H9 (cell line): Measurements from ENCODE around the gene SLA2. TPM values are rescaled to one million over a fixed set of nuclear protein-coding genes. Genes with fewer than 3 reads are reported as not detected.

Experiments
- DNase-seq: peaks from one replicate; pipeline ENCODE4 v3.0.0-alpha.2; 2017
- H2AFZ ChIP-seq: one replicate; pipeline ENCODE4 v1.6.1; 2013; ENCODE audit warnings: mild to moderate bottlenecking, low read length, control low read depth, moderate library complexity
- H2AK5ac ChIP-seq: 2 replicates; pipeline ENCODE4 v1.6.1; 2013; ENCODE audit warnings: low read length, control low read depth, mixed read lengths; ENCODE audit not compliant: insufficient read length
- H2BK120ac ChIP-seq: one replicate; pipeline ENCODE4 v1.6.1; 2013; ENCODE audit warnings: low read depth, mild to moderate bottlenecking, low read length, control low read depth, inconsistent platforms; ENCODE audit not compliant: poor library complexity, severe bottlenecking
- H2BK12ac ChIP-seq: 2 replicates; pipeline ENCODE4 v1.6.1; 2013; ENCODE audit warnings: low read length, control low read depth, mixed read lengths, low read depth; ENCODE audit not compliant: insufficient read length
- H2BK15ac ChIP-seq: 2 replicates; pipeline ENCODE4 v1.6.1; 2013; ENCODE audit warnings: low read depth, low read length, control low read depth
- H2BK20ac ChIP-seq: one replicate; pipeline ENCODE4 v1.6.1; 2013; ENCODE audit warnings: low read depth, mild to moderate bottlenecking, low read length, control low read depth, inconsistent platforms; ENCODE audit not compliant: poor library complexity, severe bottlenecking
- H2BK5ac ChIP-seq: 2 replicates; pipeline ENCODE4 v1.6.1; 2013; ENCODE audit warnings: low read length, control low read depth, mixed read lengths; ENCODE audit not compliant: insufficient read length
- H3K14ac ChIP-seq: 2 replicates; pipeline ENCODE4 v1.6.1; 2013; ENCODE audit warnings: low read length, control low read depth; ENCODE audit not compliant: insufficient read depth
- H3K18ac ChIP-seq: 2 replicates; pipeline ENCODE4 v1.6.1; 2013; ENCODE audit warnings: low read depth, mild to moderate bottlenecking, mixed read lengths, low read length, control low read depth; ENCODE audit not compliant: insufficient read length
- H3K23ac ChIP-seq: 2 replicates; pipeline ENCODE4 v1.6.1; 2013; ENCODE audit warnings: low read length, control low read depth, mixed read lengths, low read depth; ENCODE audit not compliant: insufficient read length
- H3K23me2 ChIP-seq: 2 replicates; pipeline ENCODE4 v1.6.1; 2013; ENCODE audit warnings: low read depth, mild to moderate bottlenecking, mixed read lengths, low read length, control low read depth; ENCODE audit not compliant: insufficient read length, poor library complexity, severe bottlenecking
- H3K27ac ChIP-seq: 2 replicates; pipeline ENCODE4 v1.5.1; 2013; ENCODE audit warnings: low read length, control low read depth, mixed read lengths, low read depth; ENCODE audit not compliant: insufficient read length
- H3K27me3 ChIP-seq: 2 replicates; pipeline ENCODE4 v1.6.1; 2013; ENCODE audit warnings: low read length, control low read depth, inconsistent platforms; ENCODE audit not compliant: insufficient read depth
- H3K4ac ChIP-seq: 2 replicates; pipeline ENCODE4 v1.6.1; 2013; ENCODE audit warnings: low read depth, mild to moderate bottlenecking, control low read depth, inconsistent platforms, low read length, moderate library complexity
- H3K4me1 ChIP-seq: 2 replicates; pipeline ENCODE4 v1.6.1; 2013; ENCODE audit warnings: low read length, control low read depth, inconsistent platforms; ENCODE audit not compliant: insufficient read depth
- H3K4me2 ChIP-seq: 2 replicates; pipeline ENCODE4 v1.6.1; 2013; ENCODE audit warnings: low read length, control low read depth, mixed read lengths; ENCODE audit not compliant: insufficient read length, insufficient read depth
- H3K56ac ChIP-seq: 2 replicates; pipeline ENCODE4 v1.6.1; 2013; ENCODE audit warnings: low read depth, mild to moderate bottlenecking, mixed read lengths, low read length, control low read depth; ENCODE audit not compliant: insufficient read length
- H3K79me1 ChIP-seq: 2 replicates; pipeline ENCODE4 v1.6.1; 2013; ENCODE audit warnings: low read depth, mild to moderate bottlenecking, moderate library complexity, low read length, control low read depth, inconsistent platforms; ENCODE audit not compliant: insufficient read depth, poor library complexity, severe bottlenecking
- H3K79me2 ChIP-seq: 2 replicates; pipeline ENCODE4 v1.6.1; 2013; ENCODE audit warnings: low read length, control low read depth, inconsistent platforms; ENCODE audit not compliant: insufficient read depth
- H3K9ac ChIP-seq: 2 replicates; pipeline ENCODE4 v1.6.1; 2013; ENCODE audit warnings: low read length, control low read depth, mixed read lengths; ENCODE audit not compliant: insufficient read length; ENCODE audit errors: extremely low read depth
- H3K9me3 ChIP-seq: one replicate; pipeline ENCODE4 v1.6.1; 2013; ENCODE audit warnings: low read depth, low read length, inconsistent platforms; ENCODE audit not compliant: control insufficient read depth
- H3T11ph ChIP-seq: one replicate; pipeline ENCODE4 v1.6.1; 2013; ENCODE audit warnings: mild to moderate bottlenecking, low read length, control low read depth, inconsistent platforms
- H4K20me1 ChIP-seq: one replicate; pipeline ENCODE4 v1.6.1; 2013; ENCODE audit not compliant: control insufficient read depth, insufficient read length, insufficient read depth
- H4K5ac ChIP-seq: 2 replicates; pipeline ENCODE4 v1.6.1; 2013; ENCODE audit warnings: low read depth, mild to moderate bottlenecking, mixed read lengths, low read length, control low read depth; ENCODE audit not compliant: insufficient read length
- H4K8ac ChIP-seq: replicated peaks from 2 replicates; pipeline ENCODE4 v1.6.1; 2013; ENCODE audit warnings: low read length, control low read depth, mixed read lengths, low read depth; ENCODE audit not compliant: insufficient read length
- H4K91ac ChIP-seq: 2 replicates; pipeline ENCODE4 v1.6.1; 2013; ENCODE audit warnings: low read depth, mild to moderate bottlenecking, moderate library complexity, mixed read lengths, low read length, control low read depth; ENCODE audit not compliant: insufficient read length
- H3K27ac Mint-ChIP-seq, 3 experiments: 2 replicates in 2 of 3; 3 replicates in 1 of 3; pipeline ENCODE4 v1.8.0; 2020 to 2021; ENCODE audit warnings: mixed read lengths in 3 of 3, mild to moderate bottlenecking in 1 of 3, moderate library complexity in 1 of 3
- H3K27me3 Mint-ChIP-seq: 2 replicates; pipeline ENCODE4 v1.8.0; 2021; ENCODE audit warnings: low read depth, mild to moderate bottlenecking, moderate library complexity, mixed read lengths
- H3K36me3 Mint-ChIP-seq, 3 experiments: 2 replicates in 2 of 3; 3 replicates in 1 of 3; pipeline ENCODE4 v1.8.0; 2020 to 2021; ENCODE audit warnings: low read depth in 3 of 3, mixed read lengths in 3 of 3; ENCODE audit not compliant: insufficient read depth in 1 of 3
- H3K4me1 Mint-ChIP-seq, 2 experiments: 2 replicates each; pipeline ENCODE4 v1.8.0; 2020; ENCODE audit warnings: mixed read lengths in 2 of 2
- H3K4me3 Mint-ChIP-seq, 2 experiments: 2 replicates in 1 of 2; 3 replicates in 1 of 2; pipeline ENCODE4 v1.8.0; 2020 to 2021; ENCODE audit warnings: mild to moderate bottlenecking in 2 of 2, mixed read lengths in 2 of 2, moderate library complexity in 1 of 2
- H3K9me3 Mint-ChIP-seq, 2 experiments: 2 replicates in 1 of 2; 3 replicates in 1 of 2; pipeline ENCODE4 v1.8.0; 2020; ENCODE audit warnings: mild to moderate bottlenecking in 2 of 2, mixed read lengths in 2 of 2, moderate library complexity in 1 of 2
- WGBS: extraction: QIAGEN DNeasy Blood & Tissue Kit; methylation state at CpG from one replicate; pipeline ENCODE4 v1.1.7; 2013; ENCODE audit warnings: missing lambda C conversion rate, low lambda C conversion rate, mixed read lengths; ENCODE audit not compliant: insufficient read length; ENCODE audit errors: extremely low coverage; 5-methylcytosine and 5-hydroxymethylcytosine counted together
- total RNA-seq: library from RNA; stranded (reverse); gene quantifications from 2 replicates; pipeline ENCODE4 v1.2.1, GENCODE V29; 2021
- TF ChIP-seq, protein P1 (sequence below): fragments of 200-600 bp; sonication (generic); conservative IDR thresholded peaks from 3 replicates; pipeline ENCODE4 v1.8.0; 2021; ENCODE audit warnings: antibody characterized with exemption, mild to moderate bottlenecking

Gene SLA2
- total RNA-seq, 1 experiment from 2014 or later: 0.20 TPM

DNA sequence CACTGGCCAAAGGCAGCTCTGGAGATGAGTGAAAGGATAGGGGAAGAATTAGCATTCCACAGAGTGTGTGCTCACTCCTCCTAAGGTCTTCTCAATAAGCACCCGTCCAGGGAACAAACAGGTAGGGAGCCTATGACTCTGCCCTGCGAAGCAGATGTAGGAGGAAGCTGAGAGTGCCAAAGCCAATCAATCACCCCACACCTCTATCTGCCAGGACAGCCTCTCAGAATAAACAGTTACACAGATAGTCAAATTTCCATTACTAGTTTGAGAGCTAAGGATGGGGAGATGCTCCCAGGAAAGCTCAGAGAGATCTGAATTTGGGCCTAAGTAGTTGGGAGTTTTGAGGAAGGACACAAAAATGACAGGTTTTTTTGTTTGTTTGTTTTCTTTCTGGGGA lies 40.5 kb upstream of the SLA2 start:
- no peak overlapping the region for H3K27ac Mint-ChIP-seq
- Histone ChIP-seq H3K9me3 (no peaks in the 10 kb centered on the region), H2BK15ac (no peak overlapping the region), H3T11ph (no peak overlapping the region), H3K27ac (no peak overlapping the region), H3K23me2 (no peaks in the 10 kb centered on the region), H3K4ac (no peak overlapping the region), H2AK5ac (no peak overlapping the region), H3K79me1 (no peaks in the 10 kb centered on the region), H2BK5ac (no peak overlapping the region), H3K79me2 (no peaks in the 10 kb centered on the region), H3K4me1 (no peaks in the 10 kb centered on the region), H2BK120ac (no peak overlapping the region), H3K9ac (no peak overlapping the region), H4K20me1 (no peaks in the 10 kb centered on the region), H2BK12ac (no peak overlapping the region), H3K4me2 (no peak overlapping the region), H3K18ac (no peak overlapping the region), H3K27me3 (no peaks in the 10 kb centered on the region), H2AFZ (no peak overlapping the region), H4K5ac (no peak overlapping the region), H3K56ac (no peak overlapping the region), H2BK20ac (no peak overlapping the region), H3K14ac (no peak overlapping the region), H4K91ac (no peak overlapping the region), H3K23ac (no peak overlapping the region), H4K8ac (no peak overlapping the region)
- no peaks in the 10 kb centered on the region for H3K9me3 Mint-ChIP-seq
- H3K4me3 Mint-ChIP-seq: no peak overlapping the region
- DNase-seq: no peak
- H3K36me3 Mint-ChIP-seq: peaks cover 0 to 6% (median 2%) of the 10 kb centered on the region in 3 experiments; a peak in 1 of 7 replicates
- H3K4me1 Mint-ChIP-seq: no peaks in the 10 kb centered on the region
- TF ChIP-seq, protein P1, sequence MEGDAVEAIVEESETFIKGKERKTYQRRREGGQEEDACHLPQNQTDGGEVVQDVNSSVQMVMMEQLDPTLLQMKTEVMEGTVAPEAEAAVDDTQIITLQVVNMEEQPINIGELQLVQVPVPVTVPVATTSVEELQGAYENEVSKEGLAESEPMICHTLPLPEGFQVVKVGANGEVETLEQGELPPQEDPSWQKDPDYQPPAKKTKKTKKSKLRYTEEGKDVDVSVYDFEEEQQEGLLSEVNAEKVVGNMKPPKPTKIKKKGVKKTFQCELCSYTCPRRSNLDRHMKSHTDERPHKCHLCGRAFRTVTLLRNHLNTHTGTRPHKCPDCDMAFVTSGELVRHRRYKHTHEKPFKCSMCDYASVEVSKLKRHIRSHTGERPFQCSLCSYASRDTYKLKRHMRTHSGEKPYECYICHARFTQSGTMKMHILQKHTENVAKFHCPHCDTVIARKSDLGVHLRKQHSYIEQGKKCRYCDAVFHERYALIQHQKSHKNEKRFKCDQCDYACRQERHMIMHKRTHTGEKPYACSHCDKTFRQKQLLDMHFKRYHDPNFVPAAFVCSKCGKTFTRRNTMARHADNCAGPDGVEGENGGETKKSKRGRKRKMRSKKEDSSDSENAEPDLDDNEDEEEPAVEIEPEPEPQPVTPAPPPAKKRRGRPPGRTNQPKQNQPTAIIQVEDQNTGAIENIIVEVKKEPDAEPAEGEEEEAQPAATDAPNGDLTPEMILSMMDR: no peak
- no CpG with 5 or more reads among the region's 2 CpGs for WGBS
- no peaks in the 10 kb centered on the region for H3K27me3 Mint-ChIP-seq
